SK-N-SH treated with all-trans-retinoic acid at 6 μM for 48 hours (cell line): ENCODE measurements around the gene DPYSL4.

Source experiments
- ATAC-seq: fragments of 200-7000 bp; cut with Tn5 transposase; 3 replicates; pipeline ENCODE4 v1.9.1; 2020; ENCODE audit warnings: mild to moderate bottlenecking, moderate library complexity
- ARNTL ChIP-seq: fragments of 450-650 bp; formaldehyde crosslinking; IDR thresholded peaks from 2 replicates; pipeline ENCODE4 v1.5.0; 2020; ENCODE audit warnings: low read depth, mild to moderate bottlenecking, moderate library complexity, borderline replicate concordance
- CSDC2 ChIP-seq: fragments of 250-450 bp; sonication (Bioruptor Pico); IDR thresholded peaks from 2 replicates; pipeline ENCODE4 v1.5.0; 2020; ENCODE audit warnings: mild to moderate bottlenecking, moderate library complexity
- ESRRG ChIP-seq: fragments of 250-450 bp; sonication (Bioruptor Pico); IDR thresholded peaks from 2 replicates; pipeline ENCODE4 v1.6.1; 2021; ENCODE audit warnings: mild to moderate bottlenecking
- OSR1 ChIP-seq: fragments of 250-450 bp; sonication (Bioruptor Pico); IDR thresholded peaks from 2 replicates; pipeline ENCODE4 v1.8.0; 2022; ENCODE audit warnings: moderate library complexity, mild to moderate bottlenecking, inconsistent platforms
- PPARA ChIP-seq: fragments of 250-450 bp; sonication (Bioruptor Pico); IDR thresholded peaks from 2 replicates; pipeline ENCODE4 v1.5.0; 2020; ENCODE audit warnings: mild to moderate bottlenecking, borderline replicate concordance
- RARB ChIP-seq: fragments of 250-450 bp; sonication (Bioruptor Pico); IDR thresholded peaks from 2 replicates; pipeline ENCODE4 v1.8.0; 2021; ENCODE audit warnings: mild to moderate bottlenecking, moderate library complexity
- SNAI2 ChIP-seq: fragments of 250-450 bp; sonication (Bioruptor Pico); IDR thresholded peaks from 2 replicates; pipeline ENCODE4 v1.5.0; 2020; ENCODE audit warnings: mild to moderate bottlenecking, moderate library complexity
- TCF4 ChIP-seq: fragments of 250-450 bp; sonication (Bioruptor Pico); IDR thresholded peaks from 2 replicates; pipeline ENCODE4 v1.8.0; 2021; ENCODE audit warnings: mild to moderate bottlenecking, moderate library complexity, borderline replicate concordance
- TOX ChIP-seq: fragments of 250-450 bp; sonication (Bioruptor Pico); IDR thresholded peaks from 2 replicates; pipeline ENCODE4 v1.8.0; 2021; ENCODE audit warnings: mild to moderate bottlenecking, moderate library complexity, borderline replicate concordance
- ZC3H10 ChIP-seq: fragments of 250-450 bp; sonication (Bioruptor Pico); IDR thresholded peaks from 2 replicates; pipeline ENCODE4 v1.5.1; 2021; ENCODE audit warnings: mild to moderate bottlenecking, moderate library complexity
- ZNF565 ChIP-seq: fragments of 450-650 bp; formaldehyde crosslinking; conservative IDR thresholded peaks from 2 replicates; pipeline ENCODE4 v1.5.0; 2020; ENCODE audit warnings: low read depth, mild to moderate bottlenecking, moderate library complexity
- ZNF70 ChIP-seq: fragments of 450-650 bp; formaldehyde crosslinking; IDR thresholded peaks from 2 replicates; pipeline ENCODE4 v1.5.0; 2020; ENCODE audit warnings: mild to moderate bottlenecking, moderate library complexity
- ZNF8 ChIP-seq: fragments of 450-650 bp; formaldehyde crosslinking; IDR thresholded peaks from 2 replicates; pipeline ENCODE4 v1.5.0; 2020; ENCODE audit warnings: mild to moderate bottlenecking, moderate library complexity
- TF ChIP-seq, protein P1 (sequence below): fragments of 250-450 bp; sonication (Bioruptor Pico); IDR thresholded peaks from 2 replicates; pipeline ENCODE4 v1.5.0; 2020; ENCODE audit warnings: mild to moderate bottlenecking, moderate library complexity
- TF ChIP-seq, protein P2 (sequence below): fragments of 250-450 bp; sonication (Bioruptor Pico); IDR thresholded peaks from 2 replicates; pipeline ENCODE4 v1.8.0; 2020; ENCODE audit warnings: mild to moderate bottlenecking, moderate library complexity, borderline replicate concordance
- TF ChIP-seq, protein P3 (sequence below): fragments of 250-450 bp; sonication (Bioruptor Pico); IDR thresholded peaks from 2 replicates; pipeline ENCODE4 v1.5.1; 2020; ENCODE audit warnings: low read depth, mild to moderate bottlenecking, moderate library complexity

Gene DPYSL4

DNA sequence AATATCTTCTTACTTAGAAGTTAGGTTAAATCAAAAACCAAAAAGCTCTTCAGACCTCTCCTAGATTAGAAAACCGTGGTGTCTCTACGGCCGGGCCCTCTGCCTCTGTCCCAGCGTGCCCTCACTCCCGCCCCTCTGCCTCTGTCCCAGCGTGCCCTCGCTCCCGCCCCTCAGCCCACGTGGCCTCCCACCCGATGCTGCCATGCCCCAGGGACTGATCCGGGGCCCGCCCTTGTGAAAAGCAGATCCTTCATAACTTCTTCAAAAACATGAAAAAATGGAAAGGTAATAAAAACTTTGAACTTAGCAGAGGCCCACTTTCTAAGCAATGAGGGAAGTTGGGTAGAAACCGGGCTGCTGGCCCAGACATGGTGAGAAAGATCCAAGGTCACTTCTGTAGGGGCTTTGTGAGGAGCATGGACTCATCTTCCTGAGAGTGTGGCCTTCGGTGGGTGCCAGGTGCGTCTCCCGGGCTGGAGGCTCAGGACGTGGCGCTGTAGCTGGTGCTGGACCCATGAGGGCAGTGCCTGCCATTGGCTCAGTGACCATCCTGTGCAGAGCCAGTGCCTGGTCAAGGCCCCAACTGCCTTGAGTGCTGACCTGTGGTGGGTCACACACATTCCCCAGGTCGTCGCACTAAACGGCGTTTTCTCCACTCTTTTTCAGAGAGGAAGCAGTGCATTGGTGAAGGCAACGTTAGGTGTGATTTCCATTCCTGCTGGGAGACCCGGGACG lies 4.9 kb upstream of the DPYSL4 start:
- ATAC-seq = no peak
- TF ChIP-seq ZNF565 (no peak), ARNTL (CRISPR knock-in tag) (no peak), ESRRG (CRISPR knock-in tag) (no peak), PPARA (CRISPR knock-in tag) (no peak), ZC3H10 (CRISPR knock-in tag) (no peak), CSDC2 (CRISPR knock-in tag) (no peak), TCF4 (CRISPR knock-in tag) (no peak), ZNF70 (CRISPR knock-in tag) (no peak), TOX (CRISPR knock-in tag) (no peak)
- TF ChIP-seq, protein P1, sequence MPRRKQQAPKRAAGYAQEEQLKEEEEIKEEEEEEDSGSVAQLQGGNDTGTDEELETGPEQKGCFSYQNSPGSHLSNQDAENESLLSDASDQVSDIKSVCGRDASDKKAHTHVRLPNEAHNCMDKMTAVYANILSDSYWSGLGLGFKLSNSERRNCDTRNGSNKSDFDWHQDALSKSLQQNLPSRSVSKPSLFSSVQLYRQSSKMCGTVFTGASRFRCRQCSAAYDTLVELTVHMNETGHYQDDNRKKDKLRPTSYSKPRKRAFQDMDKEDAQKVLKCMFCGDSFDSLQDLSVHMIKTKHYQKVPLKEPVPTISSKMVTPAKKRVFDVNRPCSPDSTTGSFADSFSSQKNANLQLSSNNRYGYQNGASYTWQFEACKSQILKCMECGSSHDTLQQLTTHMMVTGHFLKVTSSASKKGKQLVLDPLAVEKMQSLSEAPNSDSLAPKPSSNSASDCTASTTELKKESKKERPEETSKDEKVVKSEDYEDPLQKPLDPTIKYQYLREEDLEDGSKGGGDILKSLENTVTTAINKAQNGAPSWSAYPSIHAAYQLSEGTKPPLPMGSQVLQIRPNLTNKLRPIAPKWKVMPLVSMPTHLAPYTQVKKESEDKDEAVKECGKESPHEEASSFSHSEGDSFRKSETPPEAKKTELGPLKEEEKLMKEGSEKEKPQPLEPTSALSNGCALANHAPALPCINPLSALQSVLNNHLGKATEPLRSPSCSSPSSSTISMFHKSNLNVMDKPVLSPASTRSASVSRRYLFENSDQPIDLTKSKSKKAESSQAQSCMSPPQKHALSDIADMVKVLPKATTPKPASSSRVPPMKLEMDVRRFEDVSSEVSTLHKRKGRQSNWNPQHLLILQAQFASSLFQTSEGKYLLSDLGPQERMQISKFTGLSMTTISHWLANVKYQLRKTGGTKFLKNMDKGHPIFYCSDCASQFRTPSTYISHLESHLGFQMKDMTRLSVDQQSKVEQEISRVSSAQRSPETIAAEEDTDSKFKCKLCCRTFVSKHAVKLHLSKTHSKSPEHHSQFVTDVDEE = no peak
- TF ChIP-seq, protein P2, sequence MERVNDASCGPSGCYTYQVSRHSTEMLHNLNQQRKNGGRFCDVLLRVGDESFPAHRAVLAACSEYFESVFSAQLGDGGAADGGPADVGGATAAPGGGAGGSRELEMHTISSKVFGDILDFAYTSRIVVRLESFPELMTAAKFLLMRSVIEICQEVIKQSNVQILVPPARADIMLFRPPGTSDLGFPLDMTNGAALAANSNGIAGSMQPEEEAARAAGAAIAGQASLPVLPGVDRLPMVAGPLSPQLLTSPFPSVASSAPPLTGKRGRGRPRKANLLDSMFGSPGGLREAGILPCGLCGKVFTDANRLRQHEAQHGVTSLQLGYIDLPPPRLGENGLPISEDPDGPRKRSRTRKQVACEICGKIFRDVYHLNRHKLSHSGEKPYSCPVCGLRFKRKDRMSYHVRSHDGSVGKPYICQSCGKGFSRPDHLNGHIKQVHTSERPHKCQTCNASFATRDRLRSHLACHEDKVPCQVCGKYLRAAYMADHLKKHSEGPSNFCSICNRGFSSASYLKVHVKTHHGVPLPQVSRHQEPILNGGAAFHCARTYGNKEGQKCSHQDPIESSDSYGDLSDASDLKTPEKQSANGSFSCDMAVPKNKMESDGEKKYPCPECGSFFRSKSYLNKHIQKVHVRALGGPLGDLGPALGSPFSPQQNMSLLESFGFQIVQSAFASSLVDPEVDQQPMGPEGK (CRISPR knock-in tag) = no peak
- TF ChIP-seq, protein P3, sequence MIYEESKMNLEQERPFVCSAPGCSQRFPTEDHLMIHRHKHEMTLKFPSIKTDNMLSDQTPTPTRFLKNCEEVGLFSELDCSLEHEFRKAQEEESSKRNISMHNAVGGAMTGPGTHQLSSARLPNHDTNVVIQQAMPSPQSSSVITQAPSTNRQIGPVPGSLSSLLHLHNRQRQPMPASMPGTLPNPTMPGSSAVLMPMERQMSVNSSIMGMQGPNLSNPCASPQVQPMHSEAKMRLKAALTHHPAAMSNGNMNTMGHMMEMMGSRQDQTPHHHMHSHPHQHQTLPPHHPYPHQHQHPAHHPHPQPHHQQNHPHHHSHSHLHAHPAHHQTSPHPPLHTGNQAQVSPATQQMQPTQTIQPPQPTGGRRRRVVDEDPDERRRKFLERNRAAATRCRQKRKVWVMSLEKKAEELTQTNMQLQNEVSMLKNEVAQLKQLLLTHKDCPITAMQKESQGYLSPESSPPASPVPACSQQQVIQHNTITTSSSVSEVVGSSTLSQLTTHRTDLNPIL (CRISPR knock-in tag) = no peak

DNA sequence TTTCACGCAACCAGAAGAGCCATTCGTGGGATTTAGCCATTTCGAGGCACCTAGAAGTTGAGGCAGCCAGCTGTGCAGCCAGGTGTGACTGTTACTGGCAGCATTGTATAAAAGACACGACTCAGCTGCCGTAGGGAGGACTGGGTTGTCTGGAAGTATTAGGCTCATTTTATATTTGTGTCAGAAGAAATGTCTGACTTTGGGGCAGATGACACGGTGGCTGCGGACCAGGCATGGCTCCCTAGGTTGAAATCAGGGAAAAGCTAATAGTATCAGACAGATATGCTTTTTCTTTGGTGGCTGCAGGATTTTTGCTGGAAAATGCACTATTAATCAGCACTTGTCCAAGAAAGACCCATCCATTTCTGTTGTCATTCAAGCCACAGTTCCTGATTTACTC lies 4.2 kb upstream of the DPYSL4 start:
- TF ChIP-seq PPARA (CRISPR knock-in tag) (no peak), CSDC2 (CRISPR knock-in tag) (no peak), ZC3H10 (CRISPR knock-in tag) (no peak), ZNF565 (no peak), SNAI2 (no peak), OSR1 (CRISPR knock-in tag) (no peak), TOX (CRISPR knock-in tag) (no peak), ESRRG (CRISPR knock-in tag) (no peak), RARB (no peak), ZNF70 (CRISPR knock-in tag) (no peak), ZNF8 (CRISPR knock-in tag) (no peak)
- TF ChIP-seq, protein P3 (CRISPR knock-in tag) = no peak
- TF ChIP-seq, protein P1 = no peak
- TF ChIP-seq, protein P2 (CRISPR knock-in tag) = no peak
- ATAC-seq = no peak
